Peyer's patch (tissue), 4 donors: ENCODE results near the gene NEK7. TPM values are rescaled to one million over a fixed set of nuclear protein-coding genes. Genes with fewer than 3 reads are reported as not detected.
A peak's percentile ranks its signal among the peaks of the same experiment; 100 is the strongest.

Source experiments
- DNase-seq, 3 donors: peaks; one replicate each; pipeline ENCODE4 v3.0.0-alpha.2; 2017 to 2019
- H3K27ac ChIP-seq, 4 donors: fragments of 200-600 bp; sonication (generic); one replicate each; pipeline ENCODE4 v1.5.1; 2016 to 2019
- H3K27me3 ChIP-seq, 2 donors: fragments of 200-600 bp; sonication (generic); one replicate each; pipeline ENCODE4 v1.5.1; 2019
- H3K36me3 ChIP-seq, 3 donors: fragments of 200-600 bp; sonication (generic); one replicate each; pipeline ENCODE4 v1.5.1; 2016 to 2019
- H3K4me1 ChIP-seq, 4 donors: fragments of 200-600 bp; sonication (generic); one replicate each; pipeline ENCODE4 v1.5.1; 2016 to 2019
- H3K4me3 ChIP-seq, 4 donors: fragments of 200-600 bp; sonication (generic); 1 replicate in 3 of 4; 2 replicates in 1 of 4; pipeline ENCODE4 v1.5.1; 2016 to 2019; ENCODE audit warnings: mild to moderate bottlenecking in 1 of 4
- H3K9me3 ChIP-seq, 4 donors: fragments of 200-600 bp; sonication (generic); one replicate each; pipeline ENCODE4 v1.5.1; 2016 to 2019; ENCODE audit warnings: mild to moderate bottlenecking in 1 of 4
- CTCF ChIP-seq, 6 experiments: fragments of 450-650 bp in 4 of 6; fragments of 200-600 bp in 2 of 6; sonication (generic) in 1 of 6; IDR thresholded peaks; one replicate each; pipeline ENCODE4 v1.5.1; 2017 to 2019; ENCODE audit warnings: antibody characterized with exemption in 6 of 6, mild to moderate bottlenecking in 3 of 6, moderate library complexity in 1 of 6
- POLR2A ChIP-seq, 2 donors: fragments of 450-650 bp; IDR thresholded peaks; one replicate each; pipeline ENCODE4 v1.5.1; 2017; ENCODE audit warnings: antibody characterized with exemption in 2 of 2, mild to moderate bottlenecking in 2 of 2, moderate library complexity in 2 of 2
- total RNA-seq, 4 donors: library from RNA; depleted of rRNA; stranded (reverse); fragments of >200 nt; gene quantifications; one replicate each; pipeline ENCODE4 v1.1.0, GENCODE V29; 2016

Gene NEK7
- total RNA-seq, 4 donors from 2014 or later: 62.3 to 75.1 (median 66.5) TPM

GRCh38 chr1:198228925-198229324 is 72.1 kb downstream of the NEK7 start:
- Histone ChIP-seq H3K36me3 (no peaks in the 10 kb centered on the region), H3K9me3 (no peaks in the 10 kb centered on the region), H3K27ac (no peak overlapping the region), H3K27me3 (no peaks in the 10 kb centered on the region), H3K4me1 (peaks cover 0 to 2% (median 0%) of the 10 kb centered on the region in 4 donors), H3K4me3 (no peak overlapping the region)
- DNase-seq: no peak
- TF ChIP-seq CTCF (IDR thresholded peaks at IDR 0.05): no peak
- no peak for TF ChIP-seq POLR2A (IDR thresholded peaks at IDR 0.05)

GRCh38 chr1:198231779-198232178 is 75.0 kb downstream of the NEK7 start:
- H3K27ac ChIP-seq: no peak overlapping the region
- H3K4me3 ChIP-seq: no peak overlapping the region
- H3K27me3 ChIP-seq: no peaks in the 10 kb centered on the region
- TF ChIP-seq CTCF (IDR thresholded peaks at IDR 0.05): no peak
- no peak for TF ChIP-seq POLR2A (IDR thresholded peaks at IDR 0.05)
- peaks cover 0 to 9% (median 0%) of the 10 kb centered on the region in 4 donors for H3K4me1 ChIP-seq
- no peaks in the 10 kb centered on the region for H3K36me3 ChIP-seq
- no peak for DNase-seq
- no peaks in the 10 kb centered on the region for H3K9me3 ChIP-seq

- no peak overlapping the region for H3K4me3 ChIP-seq
- no peaks in the 10 kb centered on the region for H3K9me3 ChIP-seq
- H3K27me3 ChIP-seq: no peaks in the 10 kb centered on the region
- no peak overlapping the region for H3K27ac ChIP-seq
- no peak for DNase-seq
- H3K4me1 ChIP-seq: peaks cover 0 to 9% (median 0%) of the 10 kb centered on the region in 4 donors
- no peak for TF ChIP-seq POLR2A (IDR thresholded peaks at IDR 0.05)
- TF ChIP-seq CTCF (IDR thresholded peaks at IDR 0.05): no peak
- H3K36me3 ChIP-seq: no peaks in the 10 kb centered on the region
Observed at GRCh38 chr1:198232378-198232777, 75.6 kb downstream of the NEK7 start.

GRCh38 chr1:198232940-198233675 is 76.3 kb downstream of the NEK7 start:
- TF ChIP-seq POLR2A (IDR thresholded peaks at IDR 0.05): no peak
- no peak for TF ChIP-seq CTCF (IDR thresholded peaks at IDR 0.05)
- Histone ChIP-seq H3K36me3 (no peaks in the 10 kb centered on the region), H3K9me3 (no peaks in the 10 kb centered on the region), H3K4me3 (no peak overlapping the region), H3K27me3 (no peaks in the 10 kb centered on the region), H3K27ac (no peak overlapping the region), H3K4me1 (peaks cover 0 to 9% (median 0%) of the 10 kb centered on the region in 4 donors)
- DNase-seq: no peak

- Histone ChIP-seq H3K27ac (no peak overlapping the region), H3K4me3 (peak overlapping the region in 1 of 4 donors; percentile 18)
Observed at GRCh38 chr1:198234520-198235251, 77.9 kb downstream of the NEK7 start.

More at GRCh38 chr1:198234520-198235251, 77.9 kb downstream of the NEK7 start:
- Histone ChIP-seq H3K4me1 (peaks cover 0 to 9% (median 0%) of the 10 kb centered on the region in 4 donors), H3K27me3 (no peaks in the 10 kb centered on the region), H3K9me3 (no peaks in the 10 kb centered on the region), H3K36me3 (no peaks in the 10 kb centered on the region)
- TF ChIP-seq POLR2A (IDR thresholded peaks at IDR 0.05) (no peak), CTCF (IDR thresholded peaks at IDR 0.05) (no peak)
- DNase-seq: no peak
